GM23338 (cell line): ENCODE results near the gene ADAMTS4. TPM values are rescaled to one million over a fixed set of nuclear protein-coding genes. Genes with fewer than 3 reads are reported as not detected.

Source experiments
- ETS1 ChIP-seq: IDR thresholded peaks from 2 replicates; pipeline ENCODE4 v1.6.1; 2016; ENCODE audit warnings: antibody characterized with exemption
- EZH2 ChIP-seq: fragments of 200-600 bp; sonication (generic); IDR thresholded peaks from one replicate; pipeline ENCODE4 v1.8.0; 2017; ENCODE audit warnings: antibody characterized with exemption, mild to moderate bottlenecking, low read depth; ENCODE audit not compliant: unreplicated experiment
- EZH2phosphoT487 ChIP-seq: fragments of 200-600 bp; sonication (generic); IDR thresholded peaks from one replicate; pipeline ENCODE4 v1.8.1; 2018; ENCODE audit warnings: antibody characterized with exemption; ENCODE audit not compliant: unreplicated experiment
- REST ChIP-seq: IDR thresholded peaks from one replicate; pipeline ENCODE4 v1.6.1; 2018; ENCODE audit warnings: antibody characterized with exemption; ENCODE audit not compliant: unreplicated experiment
- STAT1 ChIP-seq: IDR thresholded peaks from one replicate; pipeline ENCODE4 v1.6.1; 2016; ENCODE audit warnings: antibody characterized with exemption; ENCODE audit not compliant: unreplicated experiment
- ZNF462 ChIP-seq: fragments of 250-450 bp; sonication (Bioruptor Pico); IDR thresholded peaks from 2 replicates; pipeline ENCODE4 v1.5.0; 2020; ENCODE audit warnings: mild to moderate bottlenecking, moderate library complexity
- polyA plus RNA-seq: library from polyadenylated mRNA; unstranded; fragments of >200 nt; fragmentation: Nextera tagmentation; extraction: Ambion mirVana; gene quantifications from 2 replicates; pipeline ENCODE4 v1.2.1, GENCODE V29; 2016
- total RNA-seq: library from RNA; depleted of rRNA; stranded (reverse); fragments of >200 nt; shearing (Covaris generic); gene quantifications from 2 replicates; pipeline ENCODE4 v1.2.3, GENCODE V29; 2014

The ADAMTS4 gene
- total and polyA plus RNA-seq, 2 experiments from 2014 or later = 1.3 to 5.2 TPM

GRCh38 chr1:161220002-161220401 is 21.1 kb upstream of the ADAMTS4 start (continued):
- no peak for TF ChIP-seq ZNF462 (CRISPR knock-in tag)
- no peak for TF ChIP-seq STAT1
- no peak for TF ChIP-seq ETS1
- TF ChIP-seq EZH2 = no peak
- no peak for TF ChIP-seq REST
- TF ChIP-seq EZH2phosphoT487 = no peak
